ENCODE measurements around the gene HYCC1.
"Not testable (repeated sequence)": the region's sequence is repeated elsewhere in the genome, so short reads cannot be mapped to it uniquely, and the experiment has no call there.

The HYCC1 gene

DNA sequence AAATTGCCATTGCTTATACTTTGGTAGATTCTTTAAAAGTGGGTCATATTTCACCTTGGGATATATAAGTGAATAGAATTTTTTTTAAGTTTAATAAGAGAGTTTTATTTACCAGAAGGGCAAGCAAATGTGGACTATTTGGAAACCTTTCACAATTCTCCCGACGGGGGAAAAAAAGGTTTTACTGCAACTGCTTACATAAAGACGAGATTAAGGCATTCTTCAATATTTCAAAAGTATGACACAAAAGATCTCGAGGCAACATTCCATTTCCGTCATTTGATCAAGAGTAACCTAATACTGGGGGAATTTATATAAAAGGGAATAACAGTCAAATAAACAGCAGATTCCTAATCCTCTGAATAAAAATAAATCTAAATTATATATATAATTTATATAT is 28.5 kb downstream of the HYCC1 start:
- DNase-seq (ENCODE audit: low read depth, low spot score): no peak

DNA sequence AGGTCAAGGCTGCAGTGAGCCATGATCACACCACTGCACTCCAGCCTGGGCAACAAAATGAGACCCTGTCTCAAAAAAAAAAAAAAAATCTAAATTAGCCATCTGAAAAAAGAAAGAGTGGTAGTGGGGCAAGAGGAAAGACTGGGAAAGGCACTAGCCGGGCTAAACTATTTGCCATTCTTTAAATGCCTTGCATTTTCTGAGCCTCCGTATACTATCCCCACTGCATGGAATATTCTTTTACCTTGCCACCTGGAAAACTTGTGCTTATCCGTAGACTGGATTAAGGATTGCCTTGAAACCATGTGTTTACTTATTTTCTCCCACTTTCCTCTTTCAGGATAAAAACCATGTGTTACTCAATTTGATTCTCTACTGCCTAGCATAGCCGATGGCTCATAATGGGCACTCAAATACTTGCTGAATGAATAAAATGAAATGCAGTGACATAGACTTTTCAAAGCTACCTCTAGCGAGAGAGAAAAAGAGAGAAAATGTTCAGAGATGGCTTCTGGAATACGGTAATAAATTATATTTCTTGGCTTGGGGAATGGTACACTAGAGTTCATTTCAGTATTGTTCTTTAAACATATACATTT is 30.6 kb downstream of the HYCC1 start:
- no peak for DNase-seq (ENCODE audit: low read depth, low spot score)

DNA sequence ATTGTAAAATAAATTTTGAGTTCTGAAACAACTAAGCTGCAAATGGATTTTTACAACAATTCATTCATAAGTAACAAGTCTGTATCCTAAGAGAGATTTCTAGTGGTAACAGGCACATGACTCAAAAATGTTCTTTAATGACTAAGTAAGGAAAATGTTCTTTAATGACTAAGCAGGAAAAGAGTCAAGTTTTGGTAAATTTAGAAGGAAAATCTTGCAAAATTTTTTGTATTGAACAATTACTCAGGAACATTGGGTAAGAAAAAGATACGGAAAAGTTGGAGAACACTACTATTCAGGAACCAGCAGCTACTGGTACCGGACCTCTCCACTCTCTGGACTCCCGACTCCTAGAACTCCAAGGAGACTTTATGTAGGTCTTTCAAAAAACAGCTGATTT is 33.5 kb downstream of the HYCC1 start:
- no peak for DNase-seq (ENCODE audit: low read depth, low spot score)

- no peak for DNase-seq (ENCODE audit: low read depth, low spot score)
These were observed 34.1 kb downstream of the HYCC1 start for GRCh38 chr7:22979861-22980260.

- no peak for DNase-seq (ENCODE audit: low read depth, low spot score)
These were observed 34.7 kb downstream of the HYCC1 start for GRCh38 chr7:22979251-22979650.

DNA sequence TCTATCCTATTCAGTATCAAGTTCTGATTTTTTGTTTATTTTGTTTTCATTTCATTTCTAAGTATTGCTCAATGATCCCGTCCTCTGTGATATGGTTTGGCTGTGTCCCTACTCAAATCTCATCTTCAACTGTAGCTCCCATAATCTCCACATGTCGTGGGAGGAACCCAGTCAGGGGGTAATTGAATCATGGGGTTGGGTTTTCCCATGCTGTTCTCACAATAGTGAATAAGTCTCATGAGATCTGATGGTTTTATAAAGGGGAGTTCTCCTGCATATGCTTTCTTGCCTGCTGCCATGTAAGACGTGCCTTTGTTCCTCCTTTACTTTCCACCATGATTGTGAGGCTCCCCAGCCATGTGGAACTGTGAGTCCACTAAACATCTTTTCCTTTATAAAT is 39.3 kb downstream of the HYCC1 start:
- DNase-seq (ENCODE audit: low read depth, low spot score): not testable (repeated sequence)

DNA sequence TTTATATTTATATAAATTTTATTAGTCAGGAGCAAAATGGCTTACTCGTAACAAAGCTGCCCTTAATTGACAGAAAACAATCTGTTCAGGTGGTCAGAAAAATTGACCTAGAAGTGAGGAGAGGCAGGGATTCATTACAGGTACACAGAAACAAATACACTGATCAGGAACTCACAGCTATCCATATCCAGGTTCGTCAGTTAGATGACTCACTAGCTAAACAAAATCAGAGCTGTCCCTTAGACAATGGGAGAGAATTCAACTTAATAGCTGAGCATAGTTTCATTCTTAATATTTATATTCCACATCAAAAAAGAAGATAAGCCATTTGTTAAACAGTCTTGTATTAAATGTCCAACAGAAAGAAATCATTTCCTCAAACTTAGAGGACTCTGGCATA is 41.7 kb downstream of the HYCC1 start:
- no peak for DNase-seq (ENCODE audit: low read depth, low spot score)

- no peak for DNase-seq (ENCODE audit: low read depth, low spot score)
These were observed 44.9 kb downstream of the HYCC1 start for GRCh38 chr7:22969010-22969431.

Data from brain pericyte (primary cell).